H9 (cell line): ENCODE results near the gene SLC9A5. TPM values are rescaled to one million over a fixed set of nuclear protein-coding genes. Genes with fewer than 3 reads are reported as not detected.

Source experiments
- DNase-seq: peaks from one replicate; pipeline ENCODE4 v3.0.0-alpha.2; 2017
- H2AFZ ChIP-seq: one replicate; pipeline ENCODE4 v1.6.1; 2013; ENCODE audit warnings: mild to moderate bottlenecking, low read length, control low read depth, moderate library complexity
- H2AK5ac ChIP-seq: 2 replicates; pipeline ENCODE4 v1.6.1; 2013; ENCODE audit warnings: low read length, control low read depth, mixed read lengths; ENCODE audit not compliant: insufficient read length
- H2BK120ac ChIP-seq: one replicate; pipeline ENCODE4 v1.6.1; 2013; ENCODE audit warnings: low read depth, mild to moderate bottlenecking, low read length, control low read depth, inconsistent platforms; ENCODE audit not compliant: poor library complexity, severe bottlenecking
- H2BK12ac ChIP-seq: 2 replicates; pipeline ENCODE4 v1.6.1; 2013; ENCODE audit warnings: low read length, control low read depth, mixed read lengths, low read depth; ENCODE audit not compliant: insufficient read length
- H2BK15ac ChIP-seq: 2 replicates; pipeline ENCODE4 v1.6.1; 2013; ENCODE audit warnings: low read depth, low read length, control low read depth
- H2BK20ac ChIP-seq: one replicate; pipeline ENCODE4 v1.6.1; 2013; ENCODE audit warnings: low read depth, mild to moderate bottlenecking, low read length, control low read depth, inconsistent platforms; ENCODE audit not compliant: poor library complexity, severe bottlenecking
- H2BK5ac ChIP-seq: 2 replicates; pipeline ENCODE4 v1.6.1; 2013; ENCODE audit warnings: low read length, control low read depth, mixed read lengths; ENCODE audit not compliant: insufficient read length
- H3K14ac ChIP-seq: 2 replicates; pipeline ENCODE4 v1.6.1; 2013; ENCODE audit warnings: low read length, control low read depth; ENCODE audit not compliant: insufficient read depth
- H3K18ac ChIP-seq: 2 replicates; pipeline ENCODE4 v1.6.1; 2013; ENCODE audit warnings: low read depth, mild to moderate bottlenecking, mixed read lengths, low read length, control low read depth; ENCODE audit not compliant: insufficient read length
- H3K23ac ChIP-seq: 2 replicates; pipeline ENCODE4 v1.6.1; 2013; ENCODE audit warnings: low read length, control low read depth, mixed read lengths, low read depth; ENCODE audit not compliant: insufficient read length
- H3K23me2 ChIP-seq: 2 replicates; pipeline ENCODE4 v1.6.1; 2013; ENCODE audit warnings: low read depth, mild to moderate bottlenecking, mixed read lengths, low read length, control low read depth; ENCODE audit not compliant: insufficient read length, poor library complexity, severe bottlenecking
- H3K27ac ChIP-seq: 2 replicates; pipeline ENCODE4 v1.5.1; 2013; ENCODE audit warnings: low read length, control low read depth, mixed read lengths, low read depth; ENCODE audit not compliant: insufficient read length
- H3K27me3 ChIP-seq: 2 replicates; pipeline ENCODE4 v1.6.1; 2013; ENCODE audit warnings: low read length, control low read depth, inconsistent platforms; ENCODE audit not compliant: insufficient read depth
- H3K4ac ChIP-seq: 2 replicates; pipeline ENCODE4 v1.6.1; 2013; ENCODE audit warnings: low read depth, mild to moderate bottlenecking, control low read depth, inconsistent platforms, low read length, moderate library complexity
- H3K4me1 ChIP-seq: 2 replicates; pipeline ENCODE4 v1.6.1; 2013; ENCODE audit warnings: low read length, control low read depth, inconsistent platforms; ENCODE audit not compliant: insufficient read depth
- H3K4me2 ChIP-seq: 2 replicates; pipeline ENCODE4 v1.6.1; 2013; ENCODE audit warnings: low read length, control low read depth, mixed read lengths; ENCODE audit not compliant: insufficient read length, insufficient read depth
- H3K56ac ChIP-seq: 2 replicates; pipeline ENCODE4 v1.6.1; 2013; ENCODE audit warnings: low read depth, mild to moderate bottlenecking, mixed read lengths, low read length, control low read depth; ENCODE audit not compliant: insufficient read length
- H3K79me1 ChIP-seq: 2 replicates; pipeline ENCODE4 v1.6.1; 2013; ENCODE audit warnings: low read depth, mild to moderate bottlenecking, moderate library complexity, low read length, control low read depth, inconsistent platforms; ENCODE audit not compliant: insufficient read depth, poor library complexity, severe bottlenecking
- H3K79me2 ChIP-seq: 2 replicates; pipeline ENCODE4 v1.6.1; 2013; ENCODE audit warnings: low read length, control low read depth, inconsistent platforms; ENCODE audit not compliant: insufficient read depth
- H3K9ac ChIP-seq: 2 replicates; pipeline ENCODE4 v1.6.1; 2013; ENCODE audit warnings: low read length, control low read depth, mixed read lengths; ENCODE audit not compliant: insufficient read length; ENCODE audit errors: extremely low read depth
- H3K9me3 ChIP-seq: one replicate; pipeline ENCODE4 v1.6.1; 2013; ENCODE audit warnings: low read depth, low read length, inconsistent platforms; ENCODE audit not compliant: control insufficient read depth
- H3T11ph ChIP-seq: one replicate; pipeline ENCODE4 v1.6.1; 2013; ENCODE audit warnings: mild to moderate bottlenecking, low read length, control low read depth, inconsistent platforms
- H4K20me1 ChIP-seq: one replicate; pipeline ENCODE4 v1.6.1; 2013; ENCODE audit not compliant: control insufficient read depth, insufficient read length, insufficient read depth
- H4K5ac ChIP-seq: 2 replicates; pipeline ENCODE4 v1.6.1; 2013; ENCODE audit warnings: low read depth, mild to moderate bottlenecking, mixed read lengths, low read length, control low read depth; ENCODE audit not compliant: insufficient read length
- H4K8ac ChIP-seq: replicated peaks from 2 replicates; pipeline ENCODE4 v1.6.1; 2013; ENCODE audit warnings: low read length, control low read depth, mixed read lengths, low read depth; ENCODE audit not compliant: insufficient read length
- H4K91ac ChIP-seq: 2 replicates; pipeline ENCODE4 v1.6.1; 2013; ENCODE audit warnings: low read depth, mild to moderate bottlenecking, moderate library complexity, mixed read lengths, low read length, control low read depth; ENCODE audit not compliant: insufficient read length
- H3K27ac Mint-ChIP-seq, 3 experiments: 2 replicates in 2 of 3; 3 replicates in 1 of 3; pipeline ENCODE4 v1.8.0; 2020 to 2021; ENCODE audit warnings: mixed read lengths in 3 of 3, mild to moderate bottlenecking in 1 of 3, moderate library complexity in 1 of 3
- H3K27me3 Mint-ChIP-seq: 2 replicates; pipeline ENCODE4 v1.8.0; 2021; ENCODE audit warnings: low read depth, mild to moderate bottlenecking, moderate library complexity, mixed read lengths
- H3K36me3 Mint-ChIP-seq, 3 experiments: 2 replicates in 2 of 3; 3 replicates in 1 of 3; pipeline ENCODE4 v1.8.0; 2020 to 2021; ENCODE audit warnings: low read depth in 3 of 3, mixed read lengths in 3 of 3; ENCODE audit not compliant: insufficient read depth in 1 of 3
- H3K4me1 Mint-ChIP-seq, 2 experiments: 2 replicates each; pipeline ENCODE4 v1.8.0; 2020; ENCODE audit warnings: mixed read lengths in 2 of 2
- H3K4me3 Mint-ChIP-seq, 2 experiments: 2 replicates in 1 of 2; 3 replicates in 1 of 2; pipeline ENCODE4 v1.8.0; 2020 to 2021; ENCODE audit warnings: mild to moderate bottlenecking in 2 of 2, mixed read lengths in 2 of 2, moderate library complexity in 1 of 2
- H3K9me3 Mint-ChIP-seq, 2 experiments: 2 replicates in 1 of 2; 3 replicates in 1 of 2; pipeline ENCODE4 v1.8.0; 2020; ENCODE audit warnings: mild to moderate bottlenecking in 2 of 2, mixed read lengths in 2 of 2, moderate library complexity in 1 of 2
- WGBS: extraction: QIAGEN DNeasy Blood & Tissue Kit; methylation state at CpG from one replicate; pipeline ENCODE4 v1.1.7; 2013; ENCODE audit warnings: missing lambda C conversion rate, low lambda C conversion rate, mixed read lengths; ENCODE audit not compliant: insufficient read length; ENCODE audit errors: extremely low coverage; 5-methylcytosine and 5-hydroxymethylcytosine counted together
- total RNA-seq: library from RNA; stranded (reverse); gene quantifications from 2 replicates; pipeline ENCODE4 v1.2.1, GENCODE V29; 2021
- TF ChIP-seq, protein P1 (sequence below): fragments of 200-600 bp; sonication (generic); conservative IDR thresholded peaks from 3 replicates; pipeline ENCODE4 v1.8.0; 2021; ENCODE audit warnings: antibody characterized with exemption, mild to moderate bottlenecking

The SLC9A5 gene
- total RNA-seq, 1 experiment from 2014 or later = 9.1 TPM

- no peak overlapping the region for H3K27ac ChIP-seq
- H2BK15ac ChIP-seq = no peak overlapping the region
- H3K14ac ChIP-seq = no peak overlapping the region
- no peaks in the 10 kb centered on the region for H3K9me3 ChIP-seq
- peaks cover 4% of the 10 kb centered on the region; the same call in 1 of the 2 replicates for H3K4me1 ChIP-seq
- no peak overlapping the region for H2AFZ ChIP-seq
- peaks cover 31% of the 10 kb centered on the region for H3K23me2 ChIP-seq
- Mint-ChIP-seq H3K4me1 (peaks cover 29 to 30% of the 10 kb centered on the region in 2 experiments), H3K27ac (no peak overlapping the region), H3K4me3 (peak overlapping the region; percentile 75 to 83), H3K27me3 (peaks cover 24% of the 10 kb centered on the region), H3K36me3 (peaks cover 0 to 7% (median 0%) of the 10 kb centered on the region in 3 experiments; a peak in 2 of 7 replicates), H3K9me3 (no peaks in the 10 kb centered on the region)
- no peak overlapping the region for H2BK20ac ChIP-seq
- H3K9ac ChIP-seq = no peak overlapping the region
- H2BK5ac ChIP-seq = no peak overlapping the region
- H2BK12ac ChIP-seq = no peak overlapping the region
- no peak overlapping the region for H3K56ac ChIP-seq
- no peak overlapping the region for H4K5ac ChIP-seq
- peak overlapping the region; percentile 65 for H3K4me2 ChIP-seq
- H4K91ac ChIP-seq = no peak overlapping the region
- no peaks in the 10 kb centered on the region; the same call in 1 of the 2 replicates for H3K27me3 ChIP-seq
- H3K23ac ChIP-seq = no peak overlapping the region
- no peak overlapping the region for H2BK120ac ChIP-seq
- H4K8ac ChIP-seq = no peak overlapping the region
- no peaks in the 10 kb centered on the region for H4K20me1 ChIP-seq
- no peaks in the 10 kb centered on the region for H3K79me2 ChIP-seq
- H2AK5ac ChIP-seq = no peak overlapping the region
- no peak for DNase-seq
- no peak overlapping the region for H3K18ac ChIP-seq
- H3K79me1 ChIP-seq = no peaks in the 10 kb centered on the region
- no peak overlapping the region for H3K4ac ChIP-seq
- TF ChIP-seq, protein P1, sequence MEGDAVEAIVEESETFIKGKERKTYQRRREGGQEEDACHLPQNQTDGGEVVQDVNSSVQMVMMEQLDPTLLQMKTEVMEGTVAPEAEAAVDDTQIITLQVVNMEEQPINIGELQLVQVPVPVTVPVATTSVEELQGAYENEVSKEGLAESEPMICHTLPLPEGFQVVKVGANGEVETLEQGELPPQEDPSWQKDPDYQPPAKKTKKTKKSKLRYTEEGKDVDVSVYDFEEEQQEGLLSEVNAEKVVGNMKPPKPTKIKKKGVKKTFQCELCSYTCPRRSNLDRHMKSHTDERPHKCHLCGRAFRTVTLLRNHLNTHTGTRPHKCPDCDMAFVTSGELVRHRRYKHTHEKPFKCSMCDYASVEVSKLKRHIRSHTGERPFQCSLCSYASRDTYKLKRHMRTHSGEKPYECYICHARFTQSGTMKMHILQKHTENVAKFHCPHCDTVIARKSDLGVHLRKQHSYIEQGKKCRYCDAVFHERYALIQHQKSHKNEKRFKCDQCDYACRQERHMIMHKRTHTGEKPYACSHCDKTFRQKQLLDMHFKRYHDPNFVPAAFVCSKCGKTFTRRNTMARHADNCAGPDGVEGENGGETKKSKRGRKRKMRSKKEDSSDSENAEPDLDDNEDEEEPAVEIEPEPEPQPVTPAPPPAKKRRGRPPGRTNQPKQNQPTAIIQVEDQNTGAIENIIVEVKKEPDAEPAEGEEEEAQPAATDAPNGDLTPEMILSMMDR = no peak
- no peak overlapping the region for H3T11ph ChIP-seq
- WGBS = no CpG with 5 or more reads among the region's 4 CpGs
Measured at GRCh38 chr16:67250045-67250327, 1.2 kb downstream of the SLC9A5 start.
